Smooth muscle cell (in vitro differentiated cells): ENCODE measurements around the gene CDYL. TPM values are rescaled to one million over a fixed set of nuclear protein-coding genes. Genes with fewer than 3 reads are reported as not detected.

ENCODE experiments used
- DNase-seq: peaks from one replicate; lab custom pipeline; 2025; ENCODE audit not compliant: unreplicated experiment; lab: John Stamatoyannopoulos, UW
- H2AFZ ChIP-seq: fragments of 200-600 bp; sonication (generic); 2 replicates; pipeline ENCODE4 v1.6.0; 2016; ENCODE audit warnings: antibody characterized with exemption, low read depth, mild to moderate bottlenecking
- H3F3A ChIP-seq: fragments of 200-600 bp; sonication (generic); 2 replicates; pipeline ENCODE4 v1.6.0; 2017; ENCODE audit warnings: antibody characterized with exemption, low read depth
- H3K27ac ChIP-seq: fragments of 200-600 bp; sonication (generic); 2 replicates; pipeline ENCODE4 v1.5.1; 2016; ENCODE audit warnings: low read depth, mild to moderate bottlenecking
- H3K27me3 ChIP-seq: fragments of 200-600 bp; sonication (generic); 2 replicates; pipeline ENCODE4 v1.6.1; 2016; ENCODE audit warnings: low read depth, mild to moderate bottlenecking
- H3K36me3 ChIP-seq: fragments of 200-600 bp; sonication (generic); 2 replicates; pipeline ENCODE4 v1.5.1; 2016; ENCODE audit warnings: low read depth
- H3K4me1 ChIP-seq: fragments of 200-600 bp; sonication (generic); 2 replicates; pipeline ENCODE4 v1.5.1; 2016; ENCODE audit warnings: low read depth
- H3K4me2 ChIP-seq: fragments of 200-600 bp; sonication (generic); 2 replicates; pipeline ENCODE4 v1.6.0; 2016; ENCODE audit warnings: mild to moderate bottlenecking
- H3K4me3 ChIP-seq: fragments of 200-600 bp; sonication (generic); 2 replicates; pipeline ENCODE4 v1.5.1; 2016; ENCODE audit warnings: mild to moderate bottlenecking
- H3K79me2 ChIP-seq: fragments of 200-600 bp; sonication (generic); 2 replicates; pipeline ENCODE4 v1.6.0; 2016; ENCODE audit warnings: low read depth, mild to moderate bottlenecking
- H3K9ac ChIP-seq: fragments of 200-600 bp; sonication (generic); 2 replicates; pipeline ENCODE4 v1.6.0; 2016; ENCODE audit warnings: low read depth
- H3K9me3 ChIP-seq: fragments of 200-600 bp; sonication (generic); replicated peaks from 2 replicates; pipeline ENCODE4 v1.5.1; 2016; ENCODE audit warnings: low read depth
- H4K20me1 ChIP-seq: fragments of 200-600 bp; sonication (generic); 2 replicates; pipeline ENCODE4 v1.6.0; 2016; ENCODE audit warnings: low read depth
- WGBS: methylation state at CpG from one replicate; pipeline ENCODE4 v1.1.7; 2016; ENCODE audit warnings: low lambda C conversion rate; 5-methylcytosine and 5-hydroxymethylcytosine counted together
- polyA plus RNA-seq: library from polyadenylated mRNA; unstranded; fragments of >200 nt; fragmentation: Nextera tagmentation; extraction: Ambion mirVana; gene quantifications from 2 replicates; pipeline ENCODE4 v1.2.1, GENCODE V29; 2016
- total RNA-seq: library from RNA; depleted of rRNA; stranded (reverse); fragments of >200 nt; gene quantifications from 2 replicates; pipeline ENCODE4 v1.2.3, GENCODE V29; 2014
- TF ChIP-seq, protein P1 (sequence below): fragments of 200-600 bp; sonication (generic); IDR thresholded peaks from 2 replicates; pipeline ENCODE4 v1.5.1; 2017; ENCODE audit warnings: borderline replicate concordance, mild to moderate bottlenecking, antibody characterized with exemption; ENCODE audit not compliant: insufficient read depth, poor library complexity, severe bottlenecking

CDYL gene
- total and polyA plus RNA-seq, 2 experiments from 2014 or later = 28.7 to 34.5 TPM

DNA sequence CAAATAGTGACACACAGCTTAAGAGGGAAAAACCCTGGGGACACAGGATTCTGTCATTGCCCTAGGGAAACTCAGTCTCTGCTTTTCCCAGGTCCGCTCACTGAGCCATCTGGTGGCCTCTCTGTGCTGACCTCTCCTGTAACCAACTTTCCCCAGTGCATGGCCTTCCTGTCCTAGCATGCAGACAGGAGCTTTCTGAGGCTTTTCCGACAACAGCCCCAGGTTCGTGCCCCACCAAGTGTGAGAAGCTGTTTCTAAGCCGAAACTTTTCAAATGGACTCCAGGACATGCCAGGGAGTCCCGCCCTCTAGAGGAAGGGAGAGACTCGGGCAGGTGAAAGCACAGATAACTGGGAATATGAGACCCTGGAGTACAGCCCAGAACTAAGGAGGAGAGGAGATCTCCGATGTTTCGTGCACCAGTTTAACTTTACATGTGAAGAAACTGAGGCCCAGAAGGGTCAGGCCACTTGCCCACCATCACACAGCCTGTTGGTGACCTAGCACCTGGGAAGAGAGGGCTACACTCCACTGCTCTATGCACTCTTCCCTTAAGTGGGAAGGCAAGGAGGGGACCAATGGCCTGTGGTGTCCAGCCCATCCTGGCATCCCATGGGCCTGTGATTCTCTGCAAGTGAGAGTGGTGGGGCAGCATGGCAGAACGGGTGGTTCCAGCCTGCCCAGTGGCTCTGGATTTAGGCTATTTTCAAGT lies 181.5 kb downstream of the CDYL start:
- H3K4me2 ChIP-seq = no peak overlapping the region
- WGBS = 71% methylated on average over 9 of the region's 9 CpGs
- DNase-seq = no peak

DNA sequence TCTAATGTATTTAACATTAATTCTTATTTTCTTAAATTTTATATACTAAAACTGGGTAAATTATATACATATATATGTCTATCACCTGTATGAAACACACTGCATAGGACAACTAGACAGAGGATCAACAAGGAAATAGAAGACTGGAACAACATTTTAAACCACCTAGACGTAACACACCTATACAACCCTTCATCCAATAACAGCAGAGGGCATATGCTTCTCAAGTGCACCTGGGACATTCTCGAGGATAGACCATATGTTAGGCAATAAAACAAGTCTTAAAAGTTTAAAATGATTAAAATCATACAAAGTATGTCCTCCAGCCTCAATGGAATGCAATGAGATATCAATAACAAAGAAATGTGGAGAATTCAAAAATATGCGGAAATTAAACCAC lies 182.4 kb downstream of the CDYL start:
- TF ChIP-seq, protein P1, sequence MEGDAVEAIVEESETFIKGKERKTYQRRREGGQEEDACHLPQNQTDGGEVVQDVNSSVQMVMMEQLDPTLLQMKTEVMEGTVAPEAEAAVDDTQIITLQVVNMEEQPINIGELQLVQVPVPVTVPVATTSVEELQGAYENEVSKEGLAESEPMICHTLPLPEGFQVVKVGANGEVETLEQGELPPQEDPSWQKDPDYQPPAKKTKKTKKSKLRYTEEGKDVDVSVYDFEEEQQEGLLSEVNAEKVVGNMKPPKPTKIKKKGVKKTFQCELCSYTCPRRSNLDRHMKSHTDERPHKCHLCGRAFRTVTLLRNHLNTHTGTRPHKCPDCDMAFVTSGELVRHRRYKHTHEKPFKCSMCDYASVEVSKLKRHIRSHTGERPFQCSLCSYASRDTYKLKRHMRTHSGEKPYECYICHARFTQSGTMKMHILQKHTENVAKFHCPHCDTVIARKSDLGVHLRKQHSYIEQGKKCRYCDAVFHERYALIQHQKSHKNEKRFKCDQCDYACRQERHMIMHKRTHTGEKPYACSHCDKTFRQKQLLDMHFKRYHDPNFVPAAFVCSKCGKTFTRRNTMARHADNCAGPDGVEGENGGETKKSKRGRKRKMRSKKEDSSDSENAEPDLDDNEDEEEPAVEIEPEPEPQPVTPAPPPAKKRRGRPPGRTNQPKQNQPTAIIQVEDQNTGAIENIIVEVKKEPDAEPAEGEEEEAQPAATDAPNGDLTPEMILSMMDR = no peak
- DNase-seq = no peak
- Histone ChIP-seq H3K27me3 (no peaks in the 10 kb centered on the region), H2AFZ (no peak overlapping the region), H4K20me1 (no peaks in the 10 kb centered on the region), H3K36me3 (peaks cover 9% of the 10 kb centered on the region), H3K4me2 (no peak overlapping the region), H3K4me3 (no peak overlapping the region), H3K4me1 (no peaks in the 10 kb centered on the region), H3F3A (no peaks in the 10 kb centered on the region), H3K9ac (no peak overlapping the region), H3K9me3 (no peaks in the 10 kb centered on the region), H3K79me2 (no peaks in the 10 kb centered on the region), H3K27ac (no peak overlapping the region)
- WGBS = 98% methylated on average over 3 of the region's 3 CpGs

More for the DNA sequence above, 181.5 kb downstream of the CDYL start:
- TF ChIP-seq, protein P1 = peak; percentile 18
- no peaks in the 10 kb centered on the region for H3K9me3 ChIP-seq
- no peaks in the 10 kb centered on the region for H3K27me3 ChIP-seq
- no peaks in the 10 kb centered on the region for H4K20me1 ChIP-seq
- peaks cover 12% of the 10 kb centered on the region for H3K36me3 ChIP-seq
- H3K4me3 ChIP-seq = no peak overlapping the region
- no peaks in the 10 kb centered on the region for H3F3A ChIP-seq
- no peaks in the 10 kb centered on the region for H3K4me1 ChIP-seq
- no peaks in the 10 kb centered on the region for H3K79me2 ChIP-seq
- H3K27ac ChIP-seq = no peak overlapping the region
- no peak overlapping the region for H3K9ac ChIP-seq
- H2AFZ ChIP-seq = no peak overlapping the region

DNA sequence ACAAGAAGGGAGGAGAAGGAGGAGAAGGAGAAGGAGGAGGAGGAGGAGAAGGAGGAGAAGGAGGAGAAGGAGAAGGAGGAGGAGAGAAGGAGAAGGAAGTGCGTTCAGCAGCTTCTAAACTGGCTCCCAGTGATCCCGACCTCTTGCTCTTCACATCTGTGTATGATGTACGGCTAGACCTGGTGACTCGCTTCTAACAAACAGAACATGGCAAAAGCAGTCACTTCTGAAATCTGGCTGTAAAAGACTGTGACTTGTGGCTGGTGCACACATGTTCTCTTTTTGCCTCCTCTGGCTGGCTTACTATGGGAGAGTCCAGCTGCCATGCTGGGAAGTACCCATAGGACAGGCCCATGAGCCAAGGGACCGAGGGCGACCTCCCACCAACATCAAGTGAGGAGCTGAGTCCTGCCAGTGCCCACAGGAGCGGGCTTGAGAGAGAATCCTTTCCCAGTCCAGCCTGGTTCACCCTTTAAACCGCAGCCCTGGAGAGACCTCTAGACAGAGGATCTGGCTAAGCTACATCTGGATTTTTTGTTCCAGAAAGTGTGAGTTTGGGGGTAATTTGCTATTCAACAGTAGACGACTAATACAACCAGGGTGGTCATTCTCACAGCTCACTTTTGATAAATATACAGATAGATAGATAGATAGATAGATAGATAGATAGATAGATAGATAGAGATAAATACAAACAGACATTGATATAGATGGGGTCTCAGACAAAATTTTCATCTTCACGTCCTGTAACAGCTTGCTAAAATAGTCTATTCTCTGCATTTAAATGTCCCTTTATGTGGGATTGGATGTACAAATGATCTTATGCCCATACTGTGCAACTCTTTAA lies 185.3 kb downstream of the CDYL start:
- Histone ChIP-seq H2AFZ (no peak overlapping the region), H3K9me3 (no peaks in the 10 kb centered on the region), H3K27me3 (no peaks in the 10 kb centered on the region), H3K79me2 (no peaks in the 10 kb centered on the region), H3K4me3 (no peak overlapping the region), H3K27ac (no peak overlapping the region), H3K36me3 (no peaks in the 10 kb centered on the region), H4K20me1 (no peaks in the 10 kb centered on the region), H3K4me1 (no peaks in the 10 kb centered on the region), H3F3A (no peaks in the 10 kb centered on the region), H3K9ac (no peak overlapping the region), H3K4me2 (no peak overlapping the region)
- TF ChIP-seq, protein P1 = no peak
- no peak for DNase-seq
- 89% methylated on average over 10 of the region's 10 CpGs for WGBS
